Stimulated activated CD8-positive, alpha-beta memory T cell treated with anti-CD3 and anti-CD28 coated beads, Interleukin-4, amount 100 ng/mL, for 1 hour (primary cell): ENCODE data around the gene EQTN.
"Not testable (repeated sequence)": the region's sequence is repeated elsewhere in the genome, so short reads cannot be mapped to it uniquely, and the experiment has no call there.

ENCODE experiments used
- DNase-seq, 2 donors: peaks; one replicate each; pipeline ENCODE4 v3.0.0-alpha.2; 2020; ENCODE audit warnings: low read depth in 2 of 2, low spot score in 1 of 2

Gene EQTN

GRCh38 chr9:27293996-27294395 is 3.0 kb downstream of the EQTN start:
- no peak for DNase-seq

GRCh38 chr9:27292659-27293405 is 4.1 kb downstream of the EQTN start:
- DNase-seq, result no peak

- no peak for DNase-seq
Measured at GRCh38 chr9:27291292-27291691, 5.7 kb downstream of the EQTN start.

GRCh38 chr9:27282269-27282668 is 14.7 kb downstream of the EQTN start:
- DNase-seq, result no peak

- DNase-seq, result no peak
Measured at GRCh38 chr9:27280860-27281259, 16.1 kb downstream of the EQTN start.

- DNase-seq, result no peak
Measured at GRCh38 chr9:27280249-27280648, 16.7 kb downstream of the EQTN start.

- DNase-seq, result no peak
Measured at GRCh38 chr9:27279611-27280010, 17.3 kb downstream of the EQTN start.

- no peak for DNase-seq
Measured at GRCh38 chr9:27278374-27278773, 18.6 kb downstream of the EQTN start.

- DNase-seq, result no peak
Measured at GRCh38 chr9:27276193-27277030, 20.5 kb downstream of the EQTN start.

GRCh38 chr9:27273186-27273585 is 23.8 kb downstream of the EQTN start:
- DNase-seq, result no peak

- no peak for DNase-seq
Measured at GRCh38 chr9:27272103-27272502, 24.8 kb downstream of the EQTN start.

- DNase-seq, result no peak
Measured at GRCh38 chr9:27261517-27262211, 35.3 kb downstream of the EQTN start.

- no peak for DNase-seq
Measured at GRCh38 chr9:27260789-27261516, 36.0 kb downstream of the EQTN start.

GRCh38 chr9:27258662-27259061 is 38.3 kb downstream of the EQTN start:
- DNase-seq, result no peak

- DNase-seq, result no peak
Measured at GRCh38 chr9:27248702-27249101, 48.2 kb downstream of the EQTN start.

GRCh38 chr9:27247756-27248155 is 49.2 kb downstream of the EQTN start:
- no peak for DNase-seq

GRCh38 chr9:27239648-27240047 is 57.3 kb downstream of the EQTN start:
- not testable (repeated sequence) for DNase-seq
